NCI-H1436 (cell line): ENCODE results near the gene RFX1.
"Not testable (repeated sequence)": the region's sequence is repeated elsewhere in the genome, so short reads cannot be mapped to it uniquely, and the experiment has no call there.

Experiments
- DNase-seq: peaks from one replicate; lab custom pipeline; 2025; lab: John Stamatoyannopoulos, UW

Gene RFX1

DNA sequence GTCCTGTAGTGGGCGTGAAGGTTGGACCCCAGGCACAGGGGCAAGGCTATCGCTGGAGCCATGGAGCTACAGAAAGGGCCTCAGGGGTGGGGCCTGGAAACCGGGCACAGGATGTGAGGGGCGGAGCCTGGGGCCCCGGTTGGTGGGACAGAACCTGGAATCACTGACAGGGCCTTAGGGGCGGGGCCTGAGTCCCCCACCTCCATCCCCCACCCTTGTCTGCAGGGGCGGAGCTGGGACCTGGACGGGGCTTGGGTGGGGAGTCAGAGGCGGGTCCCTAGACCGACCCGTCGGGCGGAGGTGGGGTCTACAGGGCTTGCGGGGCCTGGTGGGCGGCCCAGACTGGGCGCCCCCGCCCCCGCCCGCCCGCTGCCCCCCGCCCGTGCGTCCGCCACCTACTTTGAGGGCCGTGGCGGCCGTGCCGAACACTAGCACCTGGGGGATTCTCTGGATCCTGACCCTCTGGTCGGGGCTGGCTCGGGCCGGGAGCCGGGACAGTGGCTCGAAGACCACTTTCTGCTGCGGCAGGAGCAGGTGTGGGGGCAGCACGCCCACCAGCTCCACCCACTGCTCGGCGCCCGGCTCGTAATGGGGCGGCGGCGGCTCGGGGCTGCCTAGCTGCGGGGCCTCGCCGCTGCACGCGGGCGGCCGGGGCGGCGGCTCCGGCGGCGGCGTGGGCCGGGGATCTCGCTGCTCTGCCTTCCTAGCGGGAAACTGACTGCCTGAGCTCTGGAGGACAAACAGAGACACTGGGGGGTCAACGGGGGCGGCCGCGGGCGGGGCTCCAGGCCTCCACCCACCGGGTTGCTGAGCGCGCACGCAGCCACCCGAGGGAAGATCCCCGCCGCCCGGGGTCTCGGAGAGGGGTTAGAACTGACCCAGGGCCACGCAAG lies 27.5 kb downstream of the RFX1 start:
- DNase-seq: no peak

DNA sequence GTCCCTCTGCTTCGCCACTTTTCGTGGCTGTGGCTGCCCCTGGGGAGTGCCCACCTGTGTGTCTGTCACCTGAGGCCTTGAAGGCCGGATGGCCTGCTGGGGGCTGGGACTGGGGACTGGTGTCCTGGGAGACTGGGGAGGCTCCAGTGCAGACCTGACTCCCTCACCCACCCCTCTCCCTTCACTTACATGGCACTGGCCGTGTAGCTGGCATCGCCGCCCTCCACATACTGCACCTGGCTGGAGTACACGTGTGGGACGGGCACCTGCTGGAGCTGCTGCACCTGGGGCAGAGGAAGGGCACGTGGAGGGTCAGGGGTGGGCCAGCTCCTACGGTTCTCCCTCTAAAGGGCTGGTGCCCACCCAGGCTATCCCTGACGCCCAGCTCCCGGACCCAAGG lies 28.3 kb downstream of the RFX1 start:
- no peak for DNase-seq

DNA sequence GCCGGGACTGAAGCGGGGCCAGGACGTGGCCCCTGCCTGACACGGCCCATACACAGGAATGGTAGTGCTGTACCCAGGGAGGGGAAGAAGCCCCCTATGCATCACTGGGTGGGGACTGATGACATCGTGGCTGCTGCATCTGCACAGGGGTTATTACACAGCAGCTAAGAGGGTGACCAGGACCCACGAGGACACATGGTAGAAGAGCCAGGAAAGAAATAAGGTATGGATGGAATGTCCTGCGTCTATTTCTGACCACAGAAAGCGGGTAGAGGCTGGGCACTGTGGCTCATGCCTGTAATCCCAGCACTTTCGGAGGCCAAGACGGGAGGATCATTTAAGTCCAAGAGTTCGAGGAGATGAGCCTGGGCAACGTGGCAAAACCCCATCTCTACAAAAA lies 29.7 kb downstream of the RFX1 start:
- no peak for DNase-seq

DNA sequence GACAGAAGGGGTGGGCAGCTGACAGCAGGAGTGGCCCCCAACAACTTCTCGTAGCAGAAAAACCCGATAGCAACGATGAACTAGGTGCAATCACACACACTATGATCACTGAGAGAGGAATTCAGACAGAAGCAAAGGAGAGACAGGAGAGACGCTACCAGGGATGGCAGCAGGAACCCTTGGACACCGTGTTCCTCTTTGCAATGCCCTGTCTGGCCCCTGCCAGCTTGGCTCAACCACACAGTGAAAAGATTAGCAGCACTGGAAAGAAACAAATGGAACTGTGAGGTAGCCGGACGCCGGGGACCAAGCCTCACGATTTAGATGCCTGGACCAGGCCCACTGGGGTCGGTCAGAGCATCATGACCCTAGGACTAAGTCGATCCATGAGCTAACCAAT lies 30.2 kb downstream of the RFX1 start:
- DNase-seq: no peak

DNA sequence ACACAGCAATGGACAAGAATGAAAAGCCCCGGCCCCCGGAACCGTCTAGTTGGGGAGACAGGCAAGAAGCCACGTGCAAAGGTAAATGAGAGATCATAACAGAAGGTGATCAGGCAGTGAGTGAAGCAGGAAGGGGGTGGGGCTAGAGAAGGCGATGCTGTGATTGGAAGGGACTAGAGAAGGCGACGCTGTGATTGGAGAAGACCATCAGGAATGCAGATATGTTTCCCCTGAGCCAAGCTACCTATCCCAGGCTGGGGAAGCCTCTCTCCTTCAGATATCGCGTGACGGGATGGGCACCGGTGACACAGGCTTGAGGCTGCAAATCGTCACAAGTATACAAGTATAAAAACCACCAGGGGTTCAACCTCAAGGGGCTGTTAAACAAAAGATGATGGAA lies 32.0 kb downstream of the RFX1 start:
- DNase-seq: peak; percentile 90

DNA sequence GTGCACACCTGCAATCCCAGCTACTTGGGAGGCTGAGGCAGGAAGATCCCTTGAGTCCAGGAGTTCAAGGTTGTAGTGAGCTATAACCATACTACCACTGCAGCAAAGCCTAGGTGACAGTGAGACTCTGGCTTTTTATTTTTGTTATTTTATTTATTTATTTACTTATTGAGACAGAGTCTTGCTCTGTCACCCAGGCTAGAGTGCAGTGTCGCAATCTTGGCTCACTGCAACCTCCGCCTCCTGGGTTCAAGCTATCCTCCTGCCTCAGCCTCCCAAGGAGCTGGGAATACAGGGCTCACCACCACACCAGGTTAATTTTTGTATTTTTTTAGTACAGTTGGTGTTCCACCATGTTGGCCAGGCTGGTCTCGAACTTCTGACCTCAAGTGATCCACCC lies 32.6 kb downstream of the RFX1 start:
- DNase-seq: not testable (repeated sequence)

DNA sequence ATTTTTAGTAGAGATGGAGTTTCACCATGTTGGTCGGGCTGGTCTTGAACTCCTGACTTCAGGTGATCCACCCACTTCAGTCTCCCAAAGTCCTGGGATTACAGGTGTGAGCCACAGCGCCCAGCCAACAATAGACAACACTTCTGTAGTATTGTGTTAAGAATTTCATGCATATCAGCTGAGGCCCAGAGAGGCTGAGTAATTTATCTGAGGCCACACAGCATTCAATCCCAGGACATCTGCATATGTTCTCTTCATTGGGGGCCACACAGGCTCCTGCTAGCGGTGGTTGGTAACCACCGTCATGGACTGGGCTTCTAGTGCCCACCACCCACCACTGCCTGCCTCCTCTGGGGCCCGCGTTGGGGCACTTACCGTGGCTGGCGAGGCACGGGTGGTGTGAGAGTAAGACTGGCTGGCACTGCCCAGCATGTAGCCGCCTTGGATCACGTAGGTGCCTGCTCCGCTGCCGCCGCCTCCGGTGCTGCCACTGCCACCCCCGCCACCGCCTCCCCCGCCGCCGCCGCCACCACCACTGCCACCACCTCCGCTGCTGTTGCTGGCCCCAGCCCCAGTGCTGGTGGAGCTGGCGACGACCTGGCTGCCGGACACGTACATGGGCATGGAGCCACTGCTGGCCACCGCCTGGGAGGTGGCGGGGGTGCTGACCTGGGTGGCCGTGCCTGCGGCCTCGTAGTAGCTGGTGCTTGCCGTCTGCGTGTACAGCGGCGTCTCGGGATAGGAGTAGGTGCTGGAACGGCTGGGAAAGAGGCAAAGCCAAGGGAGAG lies 33.6 kb downstream of the RFX1 start:
- DNase-seq: no peak

DNA sequence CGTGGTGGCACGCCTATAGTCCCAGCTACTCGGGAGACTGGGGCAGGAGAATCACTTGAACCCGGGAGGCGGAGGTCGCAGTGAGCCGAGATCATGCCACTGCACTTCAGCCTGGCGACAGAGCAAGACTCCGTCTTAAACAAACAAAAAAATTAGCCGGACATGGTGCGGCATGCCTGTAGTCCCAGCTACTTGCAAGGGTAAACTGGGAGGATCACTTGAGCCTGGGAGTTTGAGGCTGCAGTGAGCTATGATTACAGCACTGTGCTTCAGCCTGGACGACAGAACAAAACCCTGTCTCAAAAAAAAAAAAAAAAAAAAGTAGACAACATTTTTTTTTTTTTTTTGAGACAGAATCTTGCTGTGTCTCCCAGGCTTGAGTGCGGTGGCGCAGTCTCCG lies 34.3 kb downstream of the RFX1 start:
- not testable (repeated sequence) for DNase-seq

DNA sequence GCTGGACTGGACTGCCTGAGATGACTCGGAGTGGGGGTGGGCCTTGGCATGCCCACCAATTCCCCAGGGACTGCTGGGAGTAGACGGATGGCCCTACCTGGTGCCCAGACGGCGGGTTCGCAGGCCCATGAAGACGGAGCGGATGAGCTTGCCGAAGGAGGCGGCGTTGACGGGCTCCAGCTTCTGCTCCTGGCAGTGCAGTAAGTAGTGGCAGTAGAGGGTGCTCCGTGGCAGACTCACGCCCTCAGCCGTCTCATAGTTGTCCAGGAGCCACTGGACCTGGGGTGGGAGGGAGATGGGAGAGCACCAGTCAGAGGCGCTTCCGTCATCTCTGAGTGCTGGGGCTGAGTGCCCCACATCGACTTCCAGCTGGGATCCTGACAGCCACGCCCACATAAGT lies 36.2 kb downstream of the RFX1 start:
- DNase-seq: no peak

DNA sequence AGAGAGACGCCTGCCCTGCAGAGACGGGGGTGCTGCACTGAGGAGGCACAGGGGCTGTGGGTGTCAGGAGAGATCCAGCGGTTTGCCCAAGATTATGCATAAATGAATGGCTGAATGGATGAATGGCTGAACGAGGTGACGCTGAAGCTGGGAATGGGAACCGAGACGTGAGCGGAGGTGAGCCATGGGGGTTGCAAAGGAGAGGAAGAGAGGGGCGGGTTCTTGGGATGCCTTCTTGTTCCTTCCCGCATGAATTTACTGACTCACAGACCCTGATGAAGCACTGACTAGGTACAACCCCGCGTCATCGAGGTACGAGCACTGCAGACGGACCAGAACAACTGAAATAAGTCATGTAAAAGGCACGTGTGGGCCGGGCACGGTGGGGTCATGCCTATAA lies 37.1 kb downstream of the RFX1 start:
- no peak for DNase-seq

DNA sequence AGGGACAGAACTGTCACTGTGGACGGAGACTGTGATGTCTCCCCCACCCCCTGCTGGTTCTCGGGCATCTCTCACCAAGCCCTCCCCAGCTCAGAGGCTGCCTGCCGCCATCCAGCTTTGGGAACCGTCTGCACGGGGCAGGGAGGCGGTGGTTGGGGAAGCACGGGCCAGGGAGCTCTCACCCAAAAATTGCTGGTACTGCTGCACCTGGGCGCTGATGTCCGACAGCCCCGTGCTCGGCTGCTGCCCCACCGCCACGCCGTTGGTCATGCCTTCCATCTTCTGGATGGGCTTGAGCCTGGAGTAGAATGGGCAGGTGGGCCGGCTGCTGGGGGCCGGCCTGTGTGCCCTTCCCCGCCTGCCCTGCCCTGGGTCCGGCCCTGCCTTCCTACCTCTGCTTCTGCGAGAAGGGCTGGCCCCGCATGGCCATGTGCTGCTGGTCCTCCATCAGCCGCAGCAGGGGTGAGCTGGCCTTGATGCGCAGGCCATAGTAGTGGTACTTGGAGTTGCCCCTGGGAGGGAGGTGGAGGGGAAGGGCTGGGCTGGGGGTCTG lies 37.7 kb downstream of the RFX1 start:
- DNase-seq: no peak

DNA sequence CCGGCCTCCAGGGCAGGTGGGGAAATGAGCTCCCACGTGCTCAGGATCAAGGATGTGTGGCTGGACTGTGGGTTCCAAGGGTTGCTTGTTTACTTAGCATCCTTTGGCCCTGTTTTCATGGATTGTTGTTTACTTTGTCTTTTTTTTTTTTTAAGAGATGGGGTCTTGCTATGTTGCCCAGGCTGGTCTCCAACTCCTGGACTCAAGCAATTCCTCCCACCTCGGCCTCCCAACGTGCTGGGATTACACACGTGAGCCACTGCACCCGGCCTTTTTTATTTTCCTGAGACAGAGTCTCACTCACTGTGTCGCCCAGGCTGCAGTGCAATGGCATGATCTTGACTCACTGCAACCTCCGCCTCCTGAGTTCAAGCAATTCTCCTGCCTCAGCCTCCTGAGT lies 38.9 kb downstream of the RFX1 start:
- not testable (repeated sequence) for DNase-seq

DNA sequence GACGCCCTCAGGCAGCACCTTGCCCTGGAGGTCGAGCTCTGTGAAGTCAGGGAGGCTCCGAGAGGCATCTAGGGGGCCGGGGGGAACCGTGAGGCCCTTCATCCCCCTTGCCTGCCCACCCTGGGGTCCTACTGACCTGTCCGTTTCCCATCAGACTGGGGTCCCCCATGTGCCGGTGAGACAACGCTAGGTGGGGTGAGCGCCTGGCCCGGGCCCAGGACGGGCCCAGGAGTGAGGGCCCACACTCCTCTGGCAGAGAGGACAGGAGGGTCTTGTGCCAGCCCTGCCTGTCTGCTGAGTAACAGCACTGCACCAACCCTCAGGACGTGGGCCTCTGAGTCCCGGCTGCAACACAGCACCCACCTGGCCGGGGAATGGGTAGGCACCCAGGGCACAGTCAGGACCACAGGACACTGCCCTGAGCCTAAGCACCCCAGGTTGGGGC lies 39.4 kb downstream of the RFX1 start:
- DNase-seq: no peak

DNA sequence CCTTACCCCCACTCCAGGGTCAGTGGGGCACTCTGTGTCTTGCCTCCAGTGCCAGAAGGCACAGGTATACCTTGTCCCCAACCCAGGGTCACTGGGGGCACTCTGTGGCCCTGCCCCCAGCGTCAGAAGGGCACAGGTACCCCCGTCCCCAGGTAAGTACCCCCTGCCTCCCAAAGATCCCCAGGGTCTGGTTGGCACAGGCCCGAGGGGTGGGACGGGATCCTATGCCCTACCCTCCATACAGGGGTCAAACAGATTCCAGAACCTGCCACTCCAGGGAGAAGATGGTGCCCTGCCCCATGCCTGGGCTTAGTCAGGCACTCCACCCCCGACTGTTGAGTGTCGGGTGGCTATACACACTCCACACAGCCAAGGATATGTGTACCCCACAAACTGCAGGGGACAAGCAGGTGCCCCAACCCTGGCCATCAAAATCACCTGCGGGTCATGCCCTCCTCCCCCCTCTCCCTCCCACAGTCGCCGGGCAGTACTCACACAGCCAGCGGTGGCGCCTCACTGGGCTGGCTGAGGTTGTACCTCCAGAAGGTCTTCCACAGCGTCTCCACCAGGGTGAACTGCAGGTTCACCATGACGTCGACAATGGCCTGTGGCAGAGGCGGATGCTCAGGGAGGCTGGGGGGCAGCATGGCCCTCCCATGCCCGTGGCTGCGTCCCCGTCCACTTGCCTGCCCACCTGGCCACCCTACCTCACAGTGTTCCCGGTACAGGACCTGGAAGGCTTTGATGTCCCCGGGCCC lies 40.0 kb downstream of the RFX1 start:
- no peak for DNase-seq

DNA sequence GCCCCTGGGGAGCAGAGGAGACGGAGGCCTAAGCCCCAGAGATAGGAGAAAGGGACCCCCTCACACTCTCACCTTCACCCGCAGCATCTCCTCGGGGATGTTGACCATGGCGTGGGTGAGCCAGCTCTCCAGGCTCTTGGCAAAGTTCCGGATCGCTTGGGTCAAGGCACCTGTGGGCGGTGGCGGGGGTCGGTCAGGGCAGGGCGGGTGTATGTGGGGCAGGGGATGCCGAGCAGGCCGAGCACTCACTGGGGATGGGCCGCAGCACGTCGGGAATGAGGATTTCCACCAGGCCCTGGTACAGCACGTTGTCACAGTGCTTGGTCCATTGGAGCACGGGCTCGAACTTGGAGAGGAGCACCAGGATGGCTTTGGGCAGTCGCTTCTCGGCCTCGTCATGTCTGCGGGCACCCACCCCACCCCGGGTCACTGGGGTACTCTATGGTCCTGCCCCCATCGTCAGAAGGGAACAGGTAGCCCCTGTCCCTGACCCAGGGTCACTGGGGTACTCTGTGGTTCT lies 40.7 kb downstream of the RFX1 start:
- DNase-seq: no peak

DNA sequence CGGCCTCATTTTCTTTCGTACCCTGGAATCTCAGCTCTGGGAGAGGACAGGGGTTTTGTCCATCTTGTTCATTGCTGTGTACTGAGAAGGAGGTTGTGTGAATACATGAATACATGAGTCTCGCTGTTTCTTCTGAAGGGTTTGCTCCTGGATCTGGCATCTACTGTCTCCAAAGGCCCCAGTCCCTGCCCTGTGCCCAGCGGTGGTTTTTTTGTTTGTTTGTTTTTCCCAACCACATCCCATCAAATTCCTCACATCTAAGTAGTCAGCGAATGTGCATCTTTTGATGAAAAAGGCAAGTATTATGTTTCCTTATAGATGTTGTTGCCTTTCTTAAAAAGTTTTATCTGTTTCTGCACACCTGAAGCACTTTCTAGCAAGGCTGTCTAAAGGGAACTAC lies 41.3 kb downstream of the RFX1 start:
- no peak for DNase-seq

DNA sequence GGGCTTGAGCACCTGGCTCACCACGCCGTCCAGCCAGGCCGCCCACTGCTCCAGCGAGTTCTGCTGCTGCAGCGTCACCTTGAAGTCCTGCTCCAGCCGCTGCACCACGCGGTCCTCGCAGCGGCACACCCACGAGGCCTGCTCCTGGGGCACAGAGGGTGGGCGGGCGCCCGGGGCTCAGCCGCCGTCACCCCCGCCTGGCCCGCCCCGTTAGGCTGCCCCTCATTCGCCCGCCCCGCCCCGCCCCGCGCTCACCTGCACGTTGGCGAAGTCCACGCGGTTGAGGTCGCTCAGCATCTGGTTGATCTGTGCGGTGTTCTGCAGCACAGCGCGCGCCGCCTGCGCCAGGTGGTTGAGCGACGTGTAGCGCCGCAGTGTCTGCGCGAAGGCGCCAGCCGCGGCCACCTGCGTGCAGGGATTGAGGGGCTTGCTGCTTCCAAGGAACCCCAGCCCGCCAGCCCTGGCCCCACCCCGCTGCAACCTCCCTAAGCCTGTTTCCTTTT lies 42.5 kb downstream of the RFX1 start:
- DNase-seq: no peak

DNA sequence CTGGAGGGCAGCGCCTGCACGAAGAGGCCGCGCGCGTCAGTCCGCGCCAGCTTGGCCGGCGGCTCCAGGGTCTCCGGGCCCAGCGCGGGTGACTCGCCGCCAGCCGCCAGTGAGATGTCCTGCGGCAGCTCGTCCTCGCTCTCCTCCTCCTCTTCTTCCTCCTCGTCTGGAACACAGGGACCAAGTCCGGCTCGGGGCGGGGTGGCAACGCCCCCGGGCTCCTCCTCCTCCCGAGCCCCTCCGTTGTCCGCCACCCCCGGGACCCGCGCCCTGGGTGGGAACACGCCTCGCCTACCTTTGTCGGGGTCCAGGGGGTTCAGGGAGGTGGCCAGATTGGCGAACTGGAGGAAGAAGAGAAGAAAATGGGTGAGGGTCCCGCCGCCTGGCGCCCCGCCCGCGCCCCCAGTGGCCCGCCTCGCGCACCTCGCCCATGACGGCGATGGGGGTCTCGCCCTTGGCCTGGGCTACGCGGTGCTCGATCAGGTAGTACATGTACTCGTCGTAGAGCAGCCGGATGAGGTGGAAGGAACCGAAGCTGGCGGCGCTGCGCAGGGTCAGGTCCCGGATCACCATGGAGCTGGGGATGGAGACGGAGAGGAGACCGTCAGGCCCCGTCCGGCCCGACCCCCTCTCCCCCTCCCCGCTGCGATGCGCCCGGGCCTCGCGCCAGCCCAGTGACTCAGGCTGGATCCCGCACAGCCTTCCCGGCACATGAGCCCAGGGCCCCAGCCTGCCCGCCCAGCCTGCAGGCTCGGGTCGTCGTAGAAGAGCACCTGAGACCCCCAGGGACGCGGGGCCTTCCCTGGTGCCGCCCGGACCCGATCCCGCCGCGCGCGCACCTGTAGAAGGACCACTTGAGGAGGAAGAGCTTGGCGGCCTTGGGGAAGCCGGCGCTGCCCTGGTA lies 43.2 kb downstream of the RFX1 start:
- DNase-seq: no peak

DNA sequence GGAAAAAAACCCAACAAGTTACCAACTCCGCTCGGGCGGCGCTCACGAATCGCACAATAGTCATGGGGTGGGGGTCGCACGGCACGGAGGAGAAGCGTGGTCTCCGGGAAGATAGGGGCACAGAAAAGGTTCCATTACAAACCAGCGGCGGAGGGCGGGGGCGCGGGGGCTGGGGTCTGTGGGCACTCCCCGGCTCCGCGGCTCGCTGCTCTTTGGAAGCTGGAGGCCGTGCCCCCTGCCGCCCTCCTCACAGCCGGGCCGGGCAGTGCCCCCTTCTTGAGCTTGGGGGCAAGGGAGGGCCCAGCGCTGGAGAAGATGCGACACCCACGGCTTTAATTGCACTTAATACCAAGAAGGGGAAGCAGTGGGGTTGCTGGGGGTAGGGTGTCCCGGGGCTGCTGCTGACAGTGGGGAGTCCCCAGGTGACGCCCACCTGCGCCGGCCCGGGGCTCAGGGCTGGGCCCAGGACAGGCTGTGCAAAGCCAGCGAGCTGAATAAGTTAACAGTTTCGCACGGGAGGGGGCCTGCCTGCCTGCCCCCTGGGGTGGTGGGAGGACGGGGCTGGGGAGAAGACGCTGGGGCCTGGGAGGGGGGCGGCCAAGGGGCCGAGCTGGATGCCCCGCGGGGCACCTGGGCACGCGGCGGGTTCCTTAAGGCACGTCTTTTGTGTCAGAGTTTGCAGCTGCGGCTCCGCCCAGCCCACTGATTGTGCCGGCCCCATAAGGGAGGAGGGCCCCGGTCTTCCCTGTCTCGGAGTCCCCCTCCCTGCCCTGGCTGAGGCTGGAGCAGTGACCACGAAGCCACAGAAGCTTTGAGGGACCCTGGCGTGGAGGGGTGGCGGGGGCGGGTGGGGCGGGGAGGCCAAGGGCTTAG lies 44.1 kb downstream of the RFX1 start:
- DNase-seq: no peak
